Right ventricle myocardium inferior (tissue), 1 donor: ENCODE results near the gene HS6ST1. TPM values are rescaled to one million over a fixed set of nuclear protein-coding genes. Genes with fewer than 3 reads are reported as not detected.
A peak's percentile ranks its signal among the peaks of the same experiment; 100 is the strongest.
"Not testable (repeated sequence)": the region's sequence is repeated elsewhere in the genome, so short reads cannot be mapped to it uniquely, and the experiment has no call there.

Source experiments
- ATAC-seq: fragments of 200-7000 bp; cut with Tn5 transposase; one replicate; pipeline ENCODE4 v1.9.1; 2020; ENCODE audit warnings: mild to moderate bottlenecking, moderate library complexity
- DNase-seq: peaks from one replicate; pipeline ENCODE4 v3.0.0; 2021; ENCODE audit errors: missing footprints
- intact Hi-C: fragments of 100-400 bp; cut with DNase I; formaldehyde crosslinking; loops from one replicate; pipeline ENCODE4 v1.11.0; 2022
- total RNA-seq: library from RNA; stranded (reverse); fragmentation: NEBNext Ultra II Directional; extraction: Animal tissue kit (Norgen Biotek cat#: 25700); gene quantifications from one replicate; pipeline ENCODE4 v1.2.1, GENCODE V29; 2021
- donor health status: DM: no; HTN: yes; CAD: no; lungs with severe emphysema.

HS6ST1 gene
- total RNA-seq, 1 donor from 2014 or later, result 34.9 TPM

DNA sequence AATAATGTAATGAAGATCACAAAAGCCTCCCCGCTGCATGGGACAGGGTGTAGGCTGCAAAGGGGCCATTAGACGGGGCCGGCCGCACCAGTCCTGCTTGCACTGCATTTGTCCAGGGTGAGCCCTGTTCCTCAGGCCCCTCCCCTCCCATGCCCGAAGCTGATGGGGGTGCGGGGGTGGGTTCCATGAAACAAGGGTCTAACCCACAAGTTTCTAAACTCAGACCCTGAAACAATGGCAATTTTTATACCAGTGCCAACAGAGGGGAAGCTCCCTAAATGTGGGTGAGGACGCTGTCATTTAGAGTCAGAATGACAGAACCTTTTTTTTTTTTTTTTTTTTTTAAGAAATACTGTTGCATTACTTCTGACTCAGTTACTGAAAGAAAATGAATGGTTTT lies 39.7 kb downstream of the HS6ST1 start:
- intact Hi-C loops, result no loop called here
- ATAC-seq, result no peak
- peak; percentile 41 for DNase-seq

GRCh38 chr2:128277961-128278681 lies 40.5 kb downstream of the HS6ST1 start:
- intact Hi-C loops, result no loop called here
- DNase-seq (no peak), ATAC-seq (no peak)

GRCh38 chr2:128276878-128277675 lies 41.6 kb downstream of the HS6ST1 start:
- intact Hi-C loops, result no loop called here
- ATAC-seq (no peak), DNase-seq (no peak)

GRCh38 chr2:128275498-128276045 lies 43.1 kb downstream of the HS6ST1 start:
- no peak for DNase-seq
- intact Hi-C loops, result no loop called here
- no peak for ATAC-seq

GRCh38 chr2:128274218-128274617 lies 44.5 kb downstream of the HS6ST1 start:
- no peak for DNase-seq
- intact Hi-C loops, result no loop called here
- ATAC-seq, result no peak

- intact Hi-C loops, result no loop called here
- DNase-seq, result no peak
- no peak for ATAC-seq
These were observed 45.1 kb downstream of the HS6ST1 start for GRCh38 chr2:128273469-128274081.

DNA sequence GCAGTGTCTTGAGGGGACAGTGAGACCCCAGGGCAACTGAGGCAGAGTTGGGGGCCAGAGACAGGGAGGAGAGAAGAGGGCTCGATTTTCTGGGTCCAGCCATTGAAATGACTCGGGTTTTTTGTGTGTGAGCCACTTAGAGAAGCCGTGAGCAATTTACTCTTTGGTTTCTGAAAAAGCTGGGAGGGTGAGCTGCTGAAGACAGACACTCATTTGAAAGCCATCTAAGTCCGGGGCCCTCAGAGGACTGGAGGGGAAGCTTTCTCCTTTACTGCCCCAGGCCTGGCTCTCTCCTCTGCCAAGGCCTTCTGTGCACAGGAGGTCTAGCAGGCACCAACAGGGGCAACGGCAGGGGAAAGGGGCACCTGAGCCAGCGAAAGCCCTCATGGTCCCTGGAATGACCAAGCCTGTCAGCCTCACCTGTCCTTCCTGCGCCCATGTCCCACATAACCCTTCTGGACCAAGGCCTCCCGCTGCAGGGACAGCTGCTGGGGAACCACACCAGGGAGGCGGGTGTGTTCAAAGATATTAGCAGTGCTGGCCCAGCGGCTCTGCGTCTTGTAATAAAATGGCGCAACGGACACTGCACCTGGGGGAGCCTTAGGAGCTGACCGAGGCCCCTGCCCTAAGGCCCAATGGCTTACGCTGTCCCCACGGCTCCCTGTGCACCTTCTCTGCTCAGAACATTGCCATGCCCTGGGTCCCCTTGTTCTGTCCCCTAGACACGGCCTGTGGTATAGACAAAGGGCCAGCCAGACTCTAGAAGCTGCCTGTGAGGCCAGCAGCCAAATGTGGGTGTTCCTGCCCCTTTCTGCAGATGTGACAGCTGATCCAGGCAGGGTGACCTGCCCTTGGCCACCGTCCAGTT lies 45.8 kb downstream of the HS6ST1 start:
- DNase-seq (no peak), ATAC-seq (no peak)
- intact Hi-C loops, result no loop called here

- ATAC-seq (no peak), DNase-seq (no peak)
- intact Hi-C loops, result no loop called here
These were observed 46.6 kb downstream of the HS6ST1 start for GRCh38 chr2:128271911-128272600.

DNA sequence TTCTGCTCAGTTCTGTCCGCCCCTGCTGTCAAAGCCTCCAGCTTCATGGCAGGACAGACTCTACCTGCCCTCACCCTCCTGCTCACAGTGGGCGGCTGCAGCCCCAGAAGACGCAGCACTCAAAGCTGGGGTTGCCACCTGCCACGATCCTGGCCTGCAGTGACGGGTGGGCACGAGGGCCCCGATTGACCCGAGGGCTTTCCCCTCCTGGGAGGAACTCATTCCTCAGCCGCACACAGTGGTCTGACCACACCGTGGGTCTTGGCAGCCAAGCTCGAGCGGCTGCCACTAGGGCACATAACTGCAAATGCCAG lies 47.1 kb downstream of the HS6ST1 start:
- intact Hi-C loops, result no loop called here
- DNase-seq (no peak), ATAC-seq (no peak)

GRCh38 chr2:128270672-128271596 lies 47.7 kb downstream of the HS6ST1 start:
- ATAC-seq (no peak), DNase-seq (no peak)
- intact Hi-C loops, result no loop called here

DNA sequence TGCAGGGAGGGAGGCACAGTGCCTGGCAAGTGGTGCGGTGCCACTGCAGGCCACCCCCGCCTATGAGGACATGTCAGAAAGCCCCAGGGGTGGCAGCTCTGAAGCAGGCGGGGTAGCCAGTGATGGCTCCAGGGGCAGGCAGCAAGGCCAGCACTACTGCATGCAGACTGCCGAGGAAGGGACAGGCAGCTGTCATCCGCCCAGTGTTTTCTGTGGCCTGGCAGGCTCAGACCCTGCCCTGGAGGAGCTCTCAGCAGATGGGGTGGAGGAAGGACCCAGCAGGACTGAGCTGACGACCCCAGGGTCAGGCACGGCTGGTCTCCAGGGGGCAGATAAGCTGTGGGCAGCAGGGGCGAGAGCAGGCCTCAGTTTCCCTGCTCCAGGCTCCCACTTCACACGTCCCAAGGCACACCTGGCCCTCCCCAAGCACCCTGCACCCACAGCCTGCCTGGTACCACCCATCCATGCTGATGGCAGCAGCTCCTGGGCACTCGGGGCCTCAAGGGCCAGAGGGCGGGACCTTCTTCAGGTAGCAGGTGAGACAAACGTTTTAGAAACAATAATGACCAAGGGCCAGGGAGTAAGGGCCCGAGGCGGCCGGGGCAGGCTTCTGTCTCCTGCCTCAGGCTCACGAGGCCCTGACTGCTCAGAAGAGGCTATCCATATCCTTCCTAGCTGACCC lies 48.5 kb downstream of the HS6ST1 start:
- intact Hi-C loops, result no loop called here
- no peak for ATAC-seq
- DNase-seq, result peak; percentile 60

GRCh38 chr2:128269063-128269989 lies 49.3 kb downstream of the HS6ST1 start:
- no peak for ATAC-seq
- DNase-seq, result peak; percentile 66
- intact Hi-C loops, result no loop called here

GRCh38 chr2:128268611-128269010 lies 50.1 kb downstream of the HS6ST1 start:
- intact Hi-C loops, ATAC-seq: not testable (repeated sequence)
- DNase-seq, result peak; percentile 59

DNA sequence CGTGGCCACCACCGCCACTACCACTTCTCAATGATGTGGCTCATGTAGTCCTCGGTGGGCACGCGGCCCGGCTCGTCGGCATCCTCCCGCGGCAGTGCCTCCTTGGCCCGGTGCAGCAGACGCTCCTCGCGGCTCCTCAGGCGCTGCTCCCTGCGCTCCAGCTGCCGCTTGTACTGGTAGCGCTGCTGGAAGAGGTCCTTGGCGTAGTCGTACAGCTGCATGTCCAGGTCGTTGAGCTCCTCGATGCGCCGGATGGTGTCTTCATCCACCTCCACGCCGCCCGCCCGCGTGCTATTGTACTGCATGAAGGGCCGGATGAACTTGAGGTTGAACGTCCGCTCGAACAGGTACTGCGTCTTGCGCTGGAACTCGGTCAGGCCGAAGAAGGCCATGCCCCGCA lies 50.5 kb downstream of the HS6ST1 start:
- intact Hi-C loops, ATAC-seq: not testable (repeated sequence)
- peak; percentile 59 for DNase-seq

- ATAC-seq, DNase-seq: not testable (repeated sequence)
These were observed 51.0 kb downstream of the HS6ST1 start for GRCh38 chr2:128267649-128268048.

GRCh38 chr2:128267197-128267596 lies 51.5 kb downstream of the HS6ST1 start:
- ATAC-seq, intact Hi-C loops, DNase-seq: not testable (repeated sequence)

More at GRCh38 chr2:128267649-128268048, 51.0 kb downstream of the HS6ST1 start:
- intact Hi-C loops, result not testable (repeated sequence)
